SK-N-SH (cell line): ENCODE results near the gene CCDC74A. TPM values are rescaled to one million over a fixed set of nuclear protein-coding genes. Genes with fewer than 3 reads are reported as not detected.
"Not testable (repeated sequence)": the region's sequence is repeated elsewhere in the genome, so short reads cannot be mapped to it uniquely, and the experiment has no call there.

Experiments
- CTCF ChIA-PET: fragments of 300-600, 350-600 bp; formaldehyde crosslinking; extraction: SDS; loops from one replicate; lab custom pipeline; 2021; lab: Yijun Ruan, JAX
- POLR2A ChIA-PET: fragments of 350-600 bp; sonication (Branson Sonifier 250); formaldehyde crosslinking; extraction: SDS; loops from one replicate; lab custom pipeline; 2020; ENCODE audit warnings: antibody characterized with exemption, inconsistent platforms; lab: Yijun Ruan, JAX
- DNase-seq: peaks from one replicate; pipeline ENCODE4 v3.0.0; 2012
- H2AFZ ChIP-seq: fragments of 200-600 bp; sonication (generic); 2 replicates; pipeline ENCODE4 v1.8.1; 2016; ENCODE audit warnings: antibody characterized with exemption, mild to moderate bottlenecking, low read depth
- H3F3A ChIP-seq: fragments of 200-600 bp; sonication (generic); replicated peaks from 2 replicates; pipeline ENCODE3; 2016; ENCODE audit warnings: antibody characterized with exemption, mild to moderate bottlenecking; ENCODE audit not compliant: insufficient read depth
- H3K27ac ChIP-seq, 2 experiments: fragments of 200-500 bp in 1 of 2; fragments of 200-600 bp in 1 of 2; sonication (Bioruptor generic) in 1 of 2; sonication (generic), shearing (Covaris generic) in 1 of 2; 2 replicates each; pipeline versions ENCODE4 v1.5.1 to v1.6.1; 2014 to 2016; ENCODE audit warnings: low read depth in 2 of 2, inconsistent platforms in 1 of 2, low read length in 1 of 2, mild to moderate bottlenecking in 1 of 2, mixed read lengths in 1 of 2
- H3K27me3 ChIP-seq: fragments of 200-600 bp; sonication (generic), shearing (Covaris generic); 2 replicates; pipeline ENCODE4 v1.6.1; 2016; ENCODE audit warnings: mixed run types; ENCODE audit not compliant: insufficient read depth
- H3K36me3 ChIP-seq, 2 experiments: fragments of 200-500 bp in 1 of 2; fragments of 200-600 bp in 1 of 2; sonication (Bioruptor generic) in 1 of 2; sonication (generic) in 1 of 2; replicated peaks in 1 of 2; 2 replicates each; pipeline versions ENCODE3 to v1.5.1; 2014 to 2016; ENCODE audit warnings: low read length in 1 of 2, mild to moderate bottlenecking in 1 of 2; ENCODE audit not compliant: insufficient read depth in 2 of 2, control insufficient read depth in 1 of 2
- H3K4me1 ChIP-seq, 2 experiments: fragments of 200-500 bp in 1 of 2; fragments of 200-600 bp in 1 of 2; sonication (Bioruptor generic) in 1 of 2; sonication (generic), shearing (Covaris generic) in 1 of 2; 2 replicates each; pipeline versions ENCODE4 v1.5.1 to v1.6.1; 2014 to 2016; ENCODE audit warnings: low read depth in 1 of 2, low read length in 1 of 2, mixed run types in 1 of 2; ENCODE audit not compliant: insufficient read depth in 2 of 2, control insufficient read depth in 1 of 2
- H3K4me2 ChIP-seq: fragments of 200-600 bp; sonication (generic), shearing (Covaris generic); 2 replicates; pipeline ENCODE4 v1.6.1; 2017; ENCODE audit warnings: mixed run types
- H3K4me3 ChIP-seq, 2 experiments: fragments of 200-500 bp in 1 of 2; fragments of 200-600 bp in 1 of 2; sonication (Bioruptor generic) in 1 of 2; sonication (generic), shearing (Covaris generic) in 1 of 2; 2 replicates each; pipeline versions ENCODE4 v1.5.1 to v1.8.1; 2014 to 2016; ENCODE audit warnings: low read depth in 2 of 2, inconsistent platforms in 1 of 2, low read length in 1 of 2, mild to moderate bottlenecking in 1 of 2, mixed read lengths in 1 of 2, moderate library complexity in 1 of 2
- H3K79me2 ChIP-seq: fragments of 200-600 bp; sonication (generic); 2 replicates; pipeline ENCODE4 v1.8.1; 2017; ENCODE audit warnings: mild to moderate bottlenecking; ENCODE audit not compliant: insufficient read depth
- H3K9ac ChIP-seq: fragments of 200-600 bp; sonication (generic); 2 replicates; pipeline ENCODE4 v1.6.1; 2017; ENCODE audit warnings: mixed run types
- H3K9me2 ChIP-seq: fragments of 200-600 bp; sonication (generic); 2 replicates; pipeline ENCODE4 v1.6.1; 2017; ENCODE audit warnings: mixed run types
- H3K9me3 ChIP-seq: fragments of 200-600 bp; sonication (generic); 2 replicates; pipeline ENCODE4 v1.6.1; 2017; ENCODE audit warnings: mixed run types, mild to moderate bottlenecking, moderate library complexity
- H4K20me1 ChIP-seq: fragments of 200-600 bp; sonication (generic); 2 replicates; pipeline ENCODE4 v1.6.1; 2017; ENCODE audit warnings: mild to moderate bottlenecking, mixed run types; ENCODE audit not compliant: insufficient read depth
- CHD2 ChIP-seq: fragments of 150-350 bp; IDR thresholded peaks from 2 replicates; pipeline ENCODE4 v1.6.1; 2018; ENCODE audit warnings: low read length; ENCODE audit not compliant: partially characterized antibody
- FOXM1 ChIP-seq: IDR thresholded peaks from 2 replicates; pipeline ENCODE4 v1.4.0; 2012; ENCODE audit warnings: low read depth, mild to moderate bottlenecking
- GABPA ChIP-seq: IDR thresholded peaks from 2 replicates; pipeline ENCODE4 v1.4.0; 2012; ENCODE audit warnings: low read depth, mild to moderate bottlenecking
- GATA2 ChIP-seq: sonication (generic); formaldehyde crosslinking; IDR thresholded peaks from 2 replicates; pipeline ENCODE4 v1.5.0; 2020; ENCODE audit warnings: mild to moderate bottlenecking, missing genetic modification reagents
- MEF2A ChIP-seq: IDR thresholded peaks from 2 replicates; pipeline ENCODE4 v1.4.0; 2012; ENCODE audit warnings: low read depth, borderline replicate concordance
- RAD21 ChIP-seq: IDR thresholded peaks from 2 replicates; pipeline ENCODE4 v1.6.1; 2012; ENCODE audit warnings: mild to moderate bottlenecking, low read length
- RCOR1 ChIP-seq: fragments of 150-350 bp; IDR thresholded peaks from 2 replicates; pipeline ENCODE4 v1.6.1; 2017; ENCODE audit warnings: antibody characterized with exemption, low read length
- RFX5 ChIP-seq: IDR thresholded peaks from 2 replicates; pipeline ENCODE4 v1.6.1; 2012; ENCODE audit warnings: mild to moderate bottlenecking, improper control_type of control experiment, low read length
- SIN3A ChIP-seq: IDR thresholded peaks from 2 replicates; pipeline ENCODE4 v1.6.1; 2012; ENCODE audit warnings: low read depth, mild to moderate bottlenecking, low read length, moderate library complexity, borderline replicate concordance
- SMC3 ChIP-seq: IDR thresholded peaks from 2 replicates; pipeline ENCODE4 v1.6.1; 2012; ENCODE audit warnings: low read depth, low read length, improper control_type of control experiment
- TAF1 ChIP-seq: IDR thresholded peaks from 2 replicates; pipeline ENCODE4 v1.6.1; 2012; ENCODE audit warnings: low read depth, mild to moderate bottlenecking, low read length, moderate library complexity, borderline replicate concordance
- TCF12 ChIP-seq: IDR thresholded peaks from 2 replicates; pipeline ENCODE4 v1.4.0; 2012
- TEAD4 ChIP-seq: IDR thresholded peaks from 2 replicates; pipeline ENCODE4 v1.4.0; 2012; ENCODE audit warnings: mild to moderate bottlenecking, borderline replicate concordance; ENCODE audit not compliant: insufficient read depth
- USF2 ChIP-seq: fragments of 150-350 bp; IDR thresholded peaks from 2 replicates; pipeline ENCODE4 v1.6.1; 2017; ENCODE audit warnings: antibody characterized with exemption, low read length, low read depth, borderline replicate concordance
- WGBS: methylation state at CpG from one replicate; pipeline ENCODE4 v1.1.6; 2017; ENCODE audit warnings: low lambda C conversion rate; 5-methylcytosine and 5-hydroxymethylcytosine counted together
- polyA plus RNA-seq, 3 experiments: library from polyadenylated mRNA; depleted of rRNA; stranded (reverse); fragments of >200 nt; gene quantifications; 2 replicates each; pipeline ENCODE4 v1.2.3, GENCODE V29; 2012
- TF ChIP-seq, protein P1 (sequence below): IDR thresholded peaks from 2 replicates; pipeline ENCODE4; 2012

The CCDC74A gene
- polyA plus RNA-seq, 1 of the 3 experiments (the other 2 are of a cell fraction): 21.3 TPM

DNA sequence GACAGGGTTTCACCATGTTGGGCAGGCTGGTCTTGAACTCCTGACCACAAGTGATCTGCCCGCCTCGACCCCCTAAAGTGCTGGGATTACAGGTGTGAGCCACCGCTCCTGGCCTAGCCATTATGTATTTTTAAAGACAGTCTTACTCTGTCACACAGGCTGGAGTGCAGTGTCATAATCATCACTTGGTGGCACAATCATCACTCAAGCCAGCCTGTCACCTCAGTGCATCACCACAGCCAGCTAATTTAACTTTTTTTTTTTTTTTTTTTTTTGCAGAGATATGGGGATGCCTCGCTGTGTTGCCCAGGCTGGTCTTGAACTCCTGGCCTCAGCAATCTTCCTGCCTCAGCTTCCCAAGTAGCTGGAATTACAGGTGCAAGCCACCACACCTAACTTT, 24.1 kb upstream of the CCDC74A start:
- not testable (repeated sequence) for H3K79me2 ChIP-seq, H3K4me2 ChIP-seq, H3K9me2 ChIP-seq, H3K27ac ChIP-seq, H3F3A ChIP-seq, H3K9me3 ChIP-seq, H4K20me1 ChIP-seq, H3K4me1 ChIP-seq, H3K9ac ChIP-seq, DNase-seq, H3K27me3 ChIP-seq, H3K4me3 ChIP-seq, H2AFZ ChIP-seq
- WGBS: 99% methylated on average over 4 of the region's 4 CpGs
- ChIA-PET CTCF (interaction anchor here (2.6 kb wide), 1 partner anchor 11 kb away, joined by 15 read pairs; the partner anchor contains the start of gene MZT2A), POLR2A (interaction anchor here (1.0 kb wide), 1 partner anchor 10 kb away, joined by 3 read pairs; no protein-coding TSS in a partner anchor)
- peaks cover 11 to 28% of the 10 kb centered on the region in 2 experiments for H3K36me3 ChIP-seq

GRCh38 chr2:131504082-131504750, 23.5 kb upstream of the CCDC74A start:
- H2AFZ ChIP-seq, DNase-seq, H4K20me1 ChIP-seq, H3K9ac ChIP-seq, POLR2A ChIA-PET, H3K27ac ChIP-seq, H3K9me3 ChIP-seq, H3K4me2 ChIP-seq, H3K4me1 ChIP-seq, H3K4me3 ChIP-seq, H3K9me2 ChIP-seq, H3K79me2 ChIP-seq, H3K27me3 ChIP-seq, H3F3A ChIP-seq: not testable (repeated sequence)
- H3K36me3 ChIP-seq: peaks cover 12 to 29% of the 10 kb centered on the region in 2 experiments
- WGBS: 89% methylated on average over 7 of the region's 7 CpGs
- CTCF ChIA-PET: interaction anchor here (2.6 kb wide), 1 partner anchor 11 kb away, joined by 15 read pairs; the partner anchor contains the start of gene MZT2A

DNA sequence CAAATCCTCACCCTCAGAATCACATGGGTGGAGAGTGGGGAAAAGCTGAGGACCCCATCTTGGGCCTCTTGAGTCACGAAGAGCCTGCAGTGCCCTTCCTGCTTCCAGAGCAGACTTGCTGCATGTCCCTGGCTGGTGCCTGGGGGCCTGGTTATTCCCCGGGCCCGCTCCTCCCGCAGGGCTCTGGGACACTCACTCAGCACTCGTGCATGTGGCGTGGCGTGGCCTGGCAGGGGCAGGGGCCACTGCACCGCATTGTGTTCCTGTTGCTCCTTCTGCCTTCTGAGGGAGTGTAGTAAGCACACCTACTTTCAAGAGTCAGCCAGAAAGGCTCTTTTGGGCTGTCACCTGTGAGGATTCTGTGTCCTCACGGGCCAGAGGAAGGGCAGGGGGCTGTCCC, 18.1 kb upstream of the CCDC74A start:
- no peaks in the 10 kb centered on the region for H4K20me1 ChIP-seq
- no peaks in the 10 kb centered on the region for H3K9me2 ChIP-seq
- H3K4me3 ChIP-seq: no peak overlapping the region
- H3K9ac ChIP-seq: no peak overlapping the region
- H3F3A ChIP-seq: no peaks in the 10 kb centered on the region
- H3K36me3 ChIP-seq: peaks cover 9 to 17% of the 10 kb centered on the region in 2 experiments
- no peaks in the 10 kb centered on the region for H3K79me2 ChIP-seq
- DNase-seq: no peak
- no peak overlapping the region for H3K4me2 ChIP-seq
- no peaks in the 10 kb centered on the region for H3K9me3 ChIP-seq
- CTCF ChIA-PET: no interaction called here
- H3K27ac ChIP-seq: no peak overlapping the region; a peak in 1 of 4 replicates
- no peaks in the 10 kb centered on the region for H3K27me3 ChIP-seq
- no peaks in the 10 kb centered on the region for H3K4me1 ChIP-seq
- WGBS: 100% methylated on average over 3 of the region's 9 CpGs
- H2AFZ ChIP-seq: no peak overlapping the region
- POLR2A ChIA-PET: no interaction called here
- TF ChIP-seq RFX5 (no peak), TAF1 (no peak), RCOR1 (no peak), USF2 (no peak), TCF12 (no peak), GABPA (no peak), MEF2A (no peak), GATA2 (no peak), FOXM1 (no peak), CHD2 (no peak), SMC3 (no peak), SIN3A (no peak), TEAD4 (no peak), RAD21 (no peak)
- TF ChIP-seq, protein P1, sequence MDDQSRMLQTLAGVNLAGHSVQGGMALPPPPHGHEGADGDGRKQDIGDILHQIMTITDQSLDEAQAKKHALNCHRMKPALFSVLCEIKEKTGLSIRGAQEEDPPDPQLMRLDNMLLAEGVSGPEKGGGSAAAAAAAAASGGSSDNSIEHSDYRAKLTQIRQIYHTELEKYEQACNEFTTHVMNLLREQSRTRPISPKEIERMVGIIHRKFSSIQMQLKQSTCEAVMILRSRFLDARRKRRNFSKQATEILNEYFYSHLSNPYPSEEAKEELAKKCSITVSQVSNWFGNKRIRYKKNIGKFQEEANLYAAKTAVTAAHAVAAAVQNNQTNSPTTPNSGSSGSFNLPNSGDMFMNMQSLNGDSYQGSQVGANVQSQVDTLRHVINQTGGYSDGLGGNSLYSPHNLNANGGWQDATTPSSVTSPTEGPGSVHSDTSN: no peak

DNA sequence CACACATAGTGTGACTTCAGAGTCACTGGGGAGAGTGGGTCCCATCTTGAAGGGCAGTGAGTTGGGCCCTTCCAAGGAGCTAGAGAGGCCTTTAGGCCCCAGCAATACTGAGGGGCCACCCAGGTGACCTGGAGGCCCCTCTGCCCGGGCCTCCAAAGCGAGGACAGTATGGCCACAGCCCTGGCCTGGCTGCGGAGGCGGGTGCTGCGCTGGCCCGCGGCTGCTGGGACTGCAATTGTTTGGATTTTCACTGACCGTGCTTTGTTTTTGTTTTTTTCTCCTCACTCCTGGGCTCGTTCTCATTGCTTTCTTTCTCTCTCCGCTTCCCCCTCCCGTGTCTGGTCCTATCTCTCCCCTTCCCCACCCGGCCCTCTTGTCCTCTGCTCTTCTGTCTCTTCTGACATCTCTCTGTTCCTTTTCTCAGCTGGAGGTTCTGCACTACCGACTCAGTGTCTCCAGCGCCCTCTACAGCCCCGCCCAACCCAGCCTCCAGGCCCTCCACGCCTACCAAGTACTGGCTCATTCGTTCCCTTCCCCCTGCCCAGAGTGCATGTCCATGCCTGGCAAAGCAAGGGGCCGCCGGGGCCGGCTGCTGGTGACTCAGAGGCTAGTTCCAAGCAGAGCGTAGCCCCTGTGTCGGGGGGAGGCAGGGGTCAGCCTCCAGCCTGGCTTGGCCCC, 16.3 kb upstream of the CCDC74A start:
- POLR2A ChIA-PET, CTCF ChIA-PET: not testable (repeated sequence)
- 92% methylated on average over 21 of the region's 22 CpGs for WGBS

More for the DNA sequence above, 16.3 kb upstream of the CCDC74A start:
- not testable (repeated sequence) for H3K4me3 ChIP-seq, H3K4me1 ChIP-seq, H3K9me3 ChIP-seq, H3K79me2 ChIP-seq, H3K9ac ChIP-seq, H3K4me2 ChIP-seq, H2AFZ ChIP-seq, DNase-seq, H4K20me1 ChIP-seq, H3K27ac ChIP-seq, H3F3A ChIP-seq, H3K9me2 ChIP-seq, H3K27me3 ChIP-seq
- H3K36me3 ChIP-seq: peaks cover 9 to 11% of the 10 kb centered on the region in 2 experiments
